ENCODE results near the gene RCSD1. TPM values are rescaled to one million over a fixed set of nuclear protein-coding genes. Genes with fewer than 3 reads are reported as not detected.

The RCSD1 gene
- total and polyA plus RNA-seq, 3 donors from 2014 or later: 13.8 to 24.7 (median 14.1) TPM

DNA sequence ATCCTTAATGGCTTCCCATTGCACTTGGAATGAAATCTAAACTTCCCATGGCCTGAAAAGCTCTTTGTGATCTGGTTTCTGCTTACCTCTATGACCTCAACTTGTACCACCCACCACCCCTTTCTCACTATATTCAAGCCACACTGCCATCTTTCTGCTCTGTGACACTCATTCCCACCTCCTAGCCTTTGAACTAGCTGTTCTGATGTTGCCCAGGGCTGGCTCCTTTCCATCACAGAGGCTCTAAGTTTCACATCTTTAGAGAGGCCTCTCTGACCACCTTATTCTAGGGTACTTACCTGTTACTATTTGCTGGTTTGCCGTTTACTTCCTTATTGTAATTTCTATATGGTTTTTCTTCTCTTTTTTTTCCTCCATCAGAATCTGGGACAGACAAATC, 96.0 kb downstream of the RCSD1 start:
- DNase-seq: no peak
- TF ChIP-seq, protein P1, sequence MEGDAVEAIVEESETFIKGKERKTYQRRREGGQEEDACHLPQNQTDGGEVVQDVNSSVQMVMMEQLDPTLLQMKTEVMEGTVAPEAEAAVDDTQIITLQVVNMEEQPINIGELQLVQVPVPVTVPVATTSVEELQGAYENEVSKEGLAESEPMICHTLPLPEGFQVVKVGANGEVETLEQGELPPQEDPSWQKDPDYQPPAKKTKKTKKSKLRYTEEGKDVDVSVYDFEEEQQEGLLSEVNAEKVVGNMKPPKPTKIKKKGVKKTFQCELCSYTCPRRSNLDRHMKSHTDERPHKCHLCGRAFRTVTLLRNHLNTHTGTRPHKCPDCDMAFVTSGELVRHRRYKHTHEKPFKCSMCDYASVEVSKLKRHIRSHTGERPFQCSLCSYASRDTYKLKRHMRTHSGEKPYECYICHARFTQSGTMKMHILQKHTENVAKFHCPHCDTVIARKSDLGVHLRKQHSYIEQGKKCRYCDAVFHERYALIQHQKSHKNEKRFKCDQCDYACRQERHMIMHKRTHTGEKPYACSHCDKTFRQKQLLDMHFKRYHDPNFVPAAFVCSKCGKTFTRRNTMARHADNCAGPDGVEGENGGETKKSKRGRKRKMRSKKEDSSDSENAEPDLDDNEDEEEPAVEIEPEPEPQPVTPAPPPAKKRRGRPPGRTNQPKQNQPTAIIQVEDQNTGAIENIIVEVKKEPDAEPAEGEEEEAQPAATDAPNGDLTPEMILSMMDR (IDR thresholded peaks at IDR 0.05): no peak
- TF ChIP-seq POLR2A (IDR thresholded peaks at IDR 0.05): no peak
- no peaks in the 10 kb centered on the region for H3K36me3 ChIP-seq (ENCODE audit: low read depth, missing control alignments)
- WGBS, 2 donors: 57 to 67% methylated on average over 1 of the region's 1 CpG
- H3K27ac ChIP-seq: peak overlapping the region in 1 of 2 donors; percentile 44
- intact Hi-C loops (cut with DNase I; ENCODE audit: low total_unique reads): no loop called here
- H3K9me3 ChIP-seq: no peaks in the 10 kb centered on the region
- H3K4me3 ChIP-seq: no peak overlapping the region
- no peaks in the 10 kb centered on the region for H3K27me3 ChIP-seq
- H3K4me1 ChIP-seq: peaks cover 27% of the 10 kb centered on the region

- WGBS, 2 donors: 83 to 88% methylated on average over 8 of the region's 8 CpGs
- peaks cover 18% of the 10 kb centered on the region for H3K4me1 ChIP-seq
Observed at GRCh38 chr1:167728818-167729410, 98.9 kb downstream of the RCSD1 start.

DNA sequence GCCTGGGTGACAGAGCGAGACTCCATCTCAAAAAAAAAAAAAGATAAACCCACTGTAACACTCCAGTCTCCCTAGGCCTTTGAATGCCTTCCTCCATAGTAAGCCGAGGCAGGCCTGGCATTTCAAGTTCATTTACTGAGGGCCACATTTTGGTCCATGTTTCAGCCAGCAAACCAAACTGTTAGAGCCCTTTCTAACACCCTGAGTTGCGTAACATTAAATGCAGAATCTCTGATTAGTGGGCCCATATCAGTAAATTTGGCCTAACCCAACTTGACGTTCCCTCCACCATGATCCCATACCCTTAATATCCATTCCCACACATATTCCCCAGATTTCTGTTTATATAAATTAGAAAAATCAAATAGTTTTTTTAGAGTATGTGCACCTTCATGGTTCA, 104.2 kb downstream of the RCSD1 start:
- intact Hi-C loops (cut with DNase I; ENCODE audit: low total_unique reads): no loop called here
- no peak overlapping the region for H3K27ac ChIP-seq
- no peak for DNase-seq
- no peaks in the 10 kb centered on the region for H3K36me3 ChIP-seq (ENCODE audit: low read depth, missing control alignments)
- no peaks in the 10 kb centered on the region for H3K27me3 ChIP-seq
- H3K4me1 ChIP-seq: no peaks in the 10 kb centered on the region
- no peak overlapping the region for H3K4me3 ChIP-seq
- 95 to 98% methylated on average over 4 of the region's 4 CpGs for WGBS, 2 donors
- H3K9me3 ChIP-seq: no peaks in the 10 kb centered on the region
- no peak for TF ChIP-seq POLR2A (IDR thresholded peaks at IDR 0.05)
- TF ChIP-seq, protein P1 (IDR thresholded peaks at IDR 0.05): no peak

More at GRCh38 chr1:167728818-167729410, 98.9 kb downstream of the RCSD1 start:
- Histone ChIP-seq H3K4me3 (no peak overlapping the region), H3K9me3 (no peaks in the 10 kb centered on the region), H3K27ac (no peak overlapping the region), H3K27me3 (no peaks in the 10 kb centered on the region), H3K36me3 (ENCODE audit: low read depth, missing control alignments) (no peaks in the 10 kb centered on the region)
- TF ChIP-seq POLR2A (IDR thresholded peaks at IDR 0.05): no peak
- TF ChIP-seq, protein P1 (IDR thresholded peaks at IDR 0.05): no peak
- intact Hi-C loops (cut with DNase I; ENCODE audit: low total_unique reads): no loop called here
- no peak for DNase-seq

DNA sequence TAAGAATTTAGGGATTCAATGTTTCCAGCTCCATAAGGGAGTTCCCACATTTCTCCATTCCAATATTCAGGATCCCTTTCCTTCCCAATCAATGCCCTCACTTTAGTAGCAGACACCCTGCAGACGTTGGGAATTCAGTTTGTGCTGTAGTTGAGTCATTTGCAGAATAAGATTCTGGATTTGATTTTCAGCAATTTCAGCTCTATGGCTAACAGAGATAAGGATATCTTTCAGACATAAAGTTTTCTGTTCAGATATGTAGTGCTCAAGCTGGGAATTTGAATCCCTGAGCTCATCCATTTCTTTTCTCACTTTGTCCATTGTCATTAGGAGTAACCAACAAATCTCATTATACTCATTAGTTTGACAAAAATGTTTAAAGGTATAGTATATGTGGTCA, 104.8 kb downstream of the RCSD1 start:
- no peak for TF ChIP-seq POLR2A (IDR thresholded peaks at IDR 0.05)
- TF ChIP-seq, protein P1 (IDR thresholded peaks at IDR 0.05): no peak
- Histone ChIP-seq H3K27me3 (no peaks in the 10 kb centered on the region), H3K4me1 (peaks cover 4% of the 10 kb centered on the region), H3K9me3 (no peaks in the 10 kb centered on the region), H3K36me3 (ENCODE audit: low read depth, missing control alignments) (no peaks in the 10 kb centered on the region), H3K27ac (no peak overlapping the region), H3K4me3 (no peak overlapping the region)
- intact Hi-C loops (cut with DNase I; ENCODE audit: low total_unique reads): no loop called here
- 70 to 94% methylated on average over 1 of the region's 1 CpG for WGBS, 2 donors
- DNase-seq: no peak

DNA sequence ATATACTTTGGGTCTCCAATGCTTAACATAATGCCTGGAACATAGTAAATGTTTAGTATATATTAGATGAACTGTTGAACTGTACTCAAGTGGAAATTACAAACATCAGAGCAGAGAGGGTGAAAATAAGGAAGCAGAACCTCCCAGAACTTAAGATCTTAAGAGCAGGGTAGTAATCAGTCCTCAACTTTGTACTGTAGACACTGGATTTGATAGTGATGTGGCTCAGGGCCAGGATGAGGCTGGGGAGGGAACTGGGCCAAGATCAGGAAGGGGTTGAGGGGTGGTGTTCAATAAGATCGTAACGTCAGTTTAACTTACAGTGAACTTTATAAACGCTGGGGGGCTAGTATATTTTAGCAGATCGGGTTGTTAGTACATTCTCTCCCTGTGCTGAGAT, 107.1 kb downstream of the RCSD1 start:
- H3K4me1 ChIP-seq: peaks cover 8% of the 10 kb centered on the region
- intact Hi-C loops (cut with DNase I; ENCODE audit: low total_unique reads): no loop called here
- no peak for DNase-seq
- H3K27me3 ChIP-seq: no peaks in the 10 kb centered on the region
- TF ChIP-seq, protein P1 (IDR thresholded peaks at IDR 0.05): no peak
- no peak for TF ChIP-seq POLR2A (IDR thresholded peaks at IDR 0.05)
- H3K9me3 ChIP-seq: no peaks in the 10 kb centered on the region
- no peak overlapping the region for H3K4me3 ChIP-seq
- H3K27ac ChIP-seq: no peak overlapping the region
- 54 to 67% methylated on average over 4 of the region's 4 CpGs for WGBS, 2 donors
- no peaks in the 10 kb centered on the region for H3K36me3 ChIP-seq (ENCODE audit: low read depth, missing control alignments)

Measured in testis (tissue), 3 donors.